HG03139 (cell line): ENCODE data around the gene KIDINS220.

Experiments used
- ATAC-seq: cut with Tn5 transposase; IDR thresholded peaks from one replicate; pipeline ENCODE4 v1.9.1; 2021; ENCODE audit not compliant: unreplicated experiment

The KIDINS220 gene

GRCh38 chr2:8851811-8852560 is 14.6 kb upstream of the KIDINS220 start:
- ATAC-seq: no peak

GRCh38 chr2:8850845-8851487 is 13.6 kb upstream of the KIDINS220 start:
- no peak for ATAC-seq

GRCh38 chr2:8849327-8849726 is 11.9 kb upstream of the KIDINS220 start:
- no peak for ATAC-seq

GRCh38 chr2:8848328-8849100 is 11.1 kb upstream of the KIDINS220 start:
- ATAC-seq: no peak

GRCh38 chr2:8847400-8847799 is 10.0 kb upstream of the KIDINS220 start:
- no peak for ATAC-seq

- ATAC-seq: no peak
Observed at GRCh38 chr2:8841932-8842331, 4.5 kb upstream of the KIDINS220 start.

- no peak for ATAC-seq
Observed at GRCh38 chr2:8840475-8841091, 3.2 kb upstream of the KIDINS220 start.

GRCh38 chr2:8839189-8839965 is 2.0 kb upstream of the KIDINS220 start:
- no peak for ATAC-seq

GRCh38 chr2:8837795-8838140 is 355 bp upstream of the KIDINS220 start:
- no peak for ATAC-seq

- ATAC-seq: no peak
Observed at GRCh38 chr2:8835279-8835678, 2.1 kb downstream of the KIDINS220 start.

GRCh38 chr2:8833853-8834252 is 3.6 kb downstream of the KIDINS220 start:
- ATAC-seq: no peak

GRCh38 chr2:8831516-8831915 is 5.9 kb downstream of the KIDINS220 start:
- ATAC-seq: no peak

GRCh38 chr2:8827729-8828128 is 9.7 kb downstream of the KIDINS220 start:
- no peak for ATAC-seq

- ATAC-seq: no peak
Observed at GRCh38 chr2:8822218-8822617, 15.2 kb downstream of the KIDINS220 start.

- no peak for ATAC-seq
Observed at GRCh38 chr2:8821276-8822217, 15.9 kb downstream of the KIDINS220 start.

- no peak for ATAC-seq
Observed at GRCh38 chr2:8819948-8820347, 17.5 kb downstream of the KIDINS220 start.

GRCh38 chr2:8819194-8819593 is 18.2 kb downstream of the KIDINS220 start:
- ATAC-seq: no peak

GRCh38 chr2:8817221-8817620 is 20.2 kb downstream of the KIDINS220 start:
- no peak for ATAC-seq

- ATAC-seq: no peak
Observed at GRCh38 chr2:8806885-8807704, 30.3 kb downstream of the KIDINS220 start.
